Keratinocyte (primary cell): ENCODE measurements around the gene DIAPH3. TPM values are rescaled to one million over a fixed set of nuclear protein-coding genes. Genes with fewer than 3 reads are reported as not detected.

Experiments used
- DNase-seq: peaks from one replicate; pipeline ENCODE4 v3.0.0-alpha.2; 2011; ENCODE audit warnings: low read depth, missing footprints, low spot score
- FAIRE-seq: peaks from 2 replicates; lab custom pipeline; 2011; peaks lifted over from hg19 to GRCh38; lab: Jason Lieb, UNC
- H2AFZ ChIP-seq: 2 replicates; pipeline ENCODE4 v1.6.0; 2012; ENCODE audit warnings: low read length, control low read depth, inconsistent platforms; ENCODE audit not compliant: control insufficient read depth
- H3K27ac ChIP-seq: 2 replicates; pipeline ENCODE4 v1.5.1; 2011; ENCODE audit warnings: low read length; ENCODE audit not compliant: control insufficient read depth, insufficient read depth
- H3K27me3 ChIP-seq: 3 replicates; pipeline ENCODE4 v1.6.0; 2011; ENCODE audit warnings: low read length; ENCODE audit not compliant: control insufficient read depth, insufficient read depth; ENCODE audit errors: extremely low read depth
- H3K36me3 ChIP-seq, 2 experiments: 2 replicates in 1 of 2; 3 replicates in 1 of 2; pipeline ENCODE4 v1.5.1; 2011; ENCODE audit warnings: low read length in 2 of 2, mild to moderate bottlenecking in 1 of 2; ENCODE audit not compliant: control insufficient read depth in 2 of 2, insufficient read depth in 2 of 2; ENCODE audit errors: extremely low read depth in 1 of 2
- H3K4me1 ChIP-seq: 3 replicates; pipeline ENCODE4 v1.5.1; 2011; ENCODE audit warnings: low read length; ENCODE audit not compliant: control insufficient read depth, insufficient read depth; ENCODE audit errors: extremely low read depth
- H3K4me2 ChIP-seq: 3 replicates; pipeline ENCODE4 v1.6.0; 2011; ENCODE audit warnings: low read depth, low read length; ENCODE audit not compliant: control insufficient read depth, insufficient read depth; ENCODE audit errors: extremely low read depth
- H3K4me3 ChIP-seq, 3 experiments: fragments of 200-600 bp in 1 of 3; sonication (generic) in 1 of 3; 2 replicates in 2 of 3; 3 replicates in 1 of 3; pipeline ENCODE4 v1.5.1; 2011 to 2016; ENCODE audit warnings: low read length in 3 of 3, mild to moderate bottlenecking in 3 of 3, control low read depth in 2 of 3, inconsistent platforms in 1 of 3, low read depth in 1 of 3, mixed read lengths in 1 of 3, mixed run types in 1 of 3, moderate library complexity in 1 of 3; ENCODE audit not compliant: control insufficient read depth in 2 of 3, insufficient read depth in 2 of 3; ENCODE audit errors: extremely low read depth in 1 of 3
- H3K79me2 ChIP-seq: 2 replicates; pipeline ENCODE4 v1.6.0; 2012; ENCODE audit warnings: low read length; ENCODE audit not compliant: control insufficient read depth, insufficient read depth
- H3K9ac ChIP-seq: 3 replicates; pipeline ENCODE4 v1.6.0; 2011; ENCODE audit warnings: low read length; ENCODE audit not compliant: control insufficient read depth, insufficient read depth; ENCODE audit errors: extremely low read depth
- H3K9me1 ChIP-seq: 3 replicates; pipeline ENCODE4 v1.6.0; 2011; ENCODE audit warnings: low read length; ENCODE audit not compliant: control insufficient read depth, insufficient read depth; ENCODE audit errors: extremely low read depth
- H3K9me3 ChIP-seq: 2 replicates; pipeline ENCODE4 v1.5.1; 2012; ENCODE audit warnings: low read depth, low read length; ENCODE audit not compliant: control insufficient read depth
- H4K20me1 ChIP-seq: 3 replicates; pipeline ENCODE4 v1.6.0; 2011; ENCODE audit warnings: low read length; ENCODE audit not compliant: control insufficient read depth, insufficient read depth; ENCODE audit errors: extremely low read depth
- EZH2 ChIP-seq: IDR thresholded peaks from one replicate; pipeline ENCODE4 v1.6.1; 2012; ENCODE audit warnings: inconsistent platforms, mild to moderate bottlenecking, low read length, moderate library complexity
- dilution Hi-C: fragments of 300-500 bp; cut with MboI; formaldehyde crosslinking; loops from one replicate; pipeline ENCODE4 v1.7.0; 2020; ENCODE audit warnings: low sequenced_read_pairs; ENCODE audit not compliant: extremely low pct_ligation_motif_present
- polyA plus RNA-seq, 5 experiments: library from polyadenylated mRNA; depleted of rRNA in 3 of 5; stranded (reverse) in 3 of 5; stranded (forward) in 1 of 5; unstranded in 1 of 5; fragments of >200 nt; gene quantifications; 1 replicate in 1 of 5; 2 replicates in 3 of 5; 3 replicates in 1 of 5; pipeline versions ENCODE4 v1.2.1 to v1.2.3, GENCODE V29; 2011 to 2012; ENCODE audit warnings: missing spikeins in 2 of 5, low read depth in 1 of 5, low replicate concordance in 1 of 5
- TF ChIP-seq, protein P1 (sequence below), 3 experiments: IDR thresholded peaks in 1 of 3; conservative IDR thresholded peaks in 1 of 3; optimal IDR thresholded peaks in 1 of 3; 2 replicates in 2 of 3; 3 replicates in 1 of 3; pipeline versions ENCODE3 to v1.5.1; 2011; ENCODE audit warnings: low read length in 3 of 3, mild to moderate bottlenecking in 3 of 3, moderate library complexity in 2 of 3, control low read depth in 1 of 3, inconsistent platforms in 1 of 3; ENCODE audit not compliant: insufficient read depth in 2 of 3; ENCODE audit errors: extremely low read depth in 1 of 3

Gene DIAPH3
- polyA plus RNA-seq, 1 donor (not counting 4 experiments of a cell fraction or from before 2014, with no cell fraction given): 9.0 TPM

DNA sequence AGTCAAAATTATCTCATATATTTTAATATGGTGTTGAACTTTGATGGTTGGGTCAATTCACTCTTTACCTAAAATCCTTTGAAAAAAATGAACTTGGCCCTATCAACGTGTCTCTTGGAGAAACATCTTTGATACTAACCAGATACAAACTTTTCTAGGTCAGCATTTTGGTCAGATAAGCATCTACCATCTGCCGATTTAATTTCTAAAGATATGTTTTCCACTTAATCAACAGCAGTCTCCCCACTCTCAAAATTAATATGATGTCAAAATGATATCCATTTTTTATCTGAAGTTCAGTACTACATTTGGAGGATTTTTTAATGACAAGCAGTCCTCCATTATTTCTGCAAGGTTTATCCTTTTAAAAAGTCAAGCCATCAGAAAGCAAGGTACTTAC lies 288.8 kb downstream of the DIAPH3 start:
- no peak overlapping the region for H3K4me2 ChIP-seq
- H3K9me3 ChIP-seq: no peaks in the 10 kb centered on the region
- no peak for DNase-seq
- no peak overlapping the region for H3K27ac ChIP-seq
- dilution Hi-C loops: no loop called here
- no peak overlapping the region for H3K9ac ChIP-seq
- no peak for FAIRE-seq
- TF ChIP-seq EZH2: no peak
- TF ChIP-seq, protein P1, sequence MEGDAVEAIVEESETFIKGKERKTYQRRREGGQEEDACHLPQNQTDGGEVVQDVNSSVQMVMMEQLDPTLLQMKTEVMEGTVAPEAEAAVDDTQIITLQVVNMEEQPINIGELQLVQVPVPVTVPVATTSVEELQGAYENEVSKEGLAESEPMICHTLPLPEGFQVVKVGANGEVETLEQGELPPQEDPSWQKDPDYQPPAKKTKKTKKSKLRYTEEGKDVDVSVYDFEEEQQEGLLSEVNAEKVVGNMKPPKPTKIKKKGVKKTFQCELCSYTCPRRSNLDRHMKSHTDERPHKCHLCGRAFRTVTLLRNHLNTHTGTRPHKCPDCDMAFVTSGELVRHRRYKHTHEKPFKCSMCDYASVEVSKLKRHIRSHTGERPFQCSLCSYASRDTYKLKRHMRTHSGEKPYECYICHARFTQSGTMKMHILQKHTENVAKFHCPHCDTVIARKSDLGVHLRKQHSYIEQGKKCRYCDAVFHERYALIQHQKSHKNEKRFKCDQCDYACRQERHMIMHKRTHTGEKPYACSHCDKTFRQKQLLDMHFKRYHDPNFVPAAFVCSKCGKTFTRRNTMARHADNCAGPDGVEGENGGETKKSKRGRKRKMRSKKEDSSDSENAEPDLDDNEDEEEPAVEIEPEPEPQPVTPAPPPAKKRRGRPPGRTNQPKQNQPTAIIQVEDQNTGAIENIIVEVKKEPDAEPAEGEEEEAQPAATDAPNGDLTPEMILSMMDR (optimal IDR thresholded peaks at IDR 0.05 in 1 of 3, IDR thresholded peaks at IDR 0.05 in 1 of 3, conservative IDR thresholded peaks at IDR 0.05 in 1 of 3; ENCODE audit: extremely low read depth in 1 of 3, insufficient read depth in 2 of 3, low read length in 3 of 3): no peak
- H3K9me1 ChIP-seq: no peaks in the 10 kb centered on the region
- no peak overlapping the region for H2AFZ ChIP-seq
- H3K79me2 ChIP-seq: no peaks in the 10 kb centered on the region
- H3K36me3 ChIP-seq: no peaks in the 10 kb centered on the region
- no peaks in the 10 kb centered on the region for H3K27me3 ChIP-seq
- no peaks in the 10 kb centered on the region for H3K4me1 ChIP-seq
- H3K4me3 ChIP-seq: no peak overlapping the region
- H4K20me1 ChIP-seq: no peaks in the 10 kb centered on the region

DNA sequence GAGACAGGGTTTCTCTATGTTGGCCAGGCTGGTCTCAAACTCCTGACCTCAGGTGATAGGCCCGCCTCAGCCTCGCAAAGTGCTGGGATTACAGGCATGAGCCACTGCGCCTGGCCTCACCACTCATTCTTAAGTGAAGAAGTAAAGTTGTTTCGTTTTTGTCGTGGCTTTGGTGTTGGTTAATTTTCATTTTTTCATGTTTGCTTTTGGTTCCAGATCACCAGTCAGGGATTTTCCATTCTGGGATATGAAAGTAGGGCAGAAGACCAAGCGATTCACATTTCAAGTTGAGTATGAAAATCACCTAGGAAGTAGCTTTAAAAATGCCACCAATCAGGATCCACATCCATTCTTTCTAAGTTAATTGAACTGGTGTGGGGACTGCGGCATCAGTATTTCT lies 289.9 kb downstream of the DIAPH3 start:
- FAIRE-seq (no peak), DNase-seq (no peak)
- Histone ChIP-seq H3K4me1 (no peaks in the 10 kb centered on the region), H3K36me3 (no peaks in the 10 kb centered on the region), H3K27me3 (no peaks in the 10 kb centered on the region), H4K20me1 (no peaks in the 10 kb centered on the region), H3K9me1 (no peaks in the 10 kb centered on the region), H3K4me2 (no peak overlapping the region), H3K9ac (no peak overlapping the region), H3K27ac (no peak overlapping the region), H2AFZ (no peak overlapping the region), H3K79me2 (no peaks in the 10 kb centered on the region), H3K9me3 (no peaks in the 10 kb centered on the region), H3K4me3 (no peak overlapping the region)
- dilution Hi-C loops: no loop called here
- TF ChIP-seq EZH2: no peak
- TF ChIP-seq, protein P1 (optimal IDR thresholded peaks at IDR 0.05 in 1 of 3, IDR thresholded peaks at IDR 0.05 in 1 of 3, conservative IDR thresholded peaks at IDR 0.05 in 1 of 3; ENCODE audit: extremely low read depth in 1 of 3, insufficient read depth in 2 of 3, low read length in 3 of 3): no peak
